A549 (cell line): ENCODE data around the gene RUNX1. TPM values are rescaled to one million over a fixed set of nuclear protein-coding genes. Genes with fewer than 3 reads are reported as not detected.
A peak's percentile ranks its signal among the peaks of the same experiment; 100 is the strongest.

Experiments used
- ATAC-seq, 2 experiments: fragments of 200-7000 bp in 1 of 2; fragments of >200 bp in 1 of 2; cut with Nextera tagmentation in 1 of 2; cut with Tn5 transposase in 1 of 2; 3 replicates each; pipeline versions ENCODE4 v1.8.0 to v1.9.1; 2018 to 2020; ENCODE audit warnings: mild to moderate bottlenecking in 1 of 2, moderate library complexity in 1 of 2
- CTCF ChIA-PET: fragments of 300-600 bp; sonication (Branson Sonifier 250); formaldehyde crosslinking; extraction: SDS; loops from one replicate; lab custom pipeline; 2021; ENCODE audit warnings: antibody characterized with exemption, inconsistent platforms; lab: Yijun Ruan, JAX
- POLR2A ChIA-PET: fragments of 350-600 bp; formaldehyde crosslinking; extraction: SDS; loops from one replicate; lab custom pipeline; 2021; ENCODE audit warnings: antibody characterized with exemption, inconsistent platforms; lab: Yijun Ruan, JAX
- DNase-seq, 2 experiments: peaks; one replicate each; pipeline versions ENCODE4 v3.0.0 to v3.0.0-alpha.2; 2011 to 2016; ENCODE audit warnings: low read depth in 1 of 2, low spot score in 1 of 2
- FAIRE-seq: peaks from 2 replicates; lab custom pipeline; 2011; peaks lifted over from hg19 to GRCh38; lab: Jason Lieb, UNC
- H3K27ac ChIP-seq, 2 experiments: fragments of >200 bp; sonication (Bioruptor Twin); formaldehyde crosslinking; 3 replicates each; pipeline ENCODE4 v1.5.1; 2016 to 2017
- H3K4me1 ChIP-seq: fragments of >200 bp; sonication (Bioruptor Twin); formaldehyde crosslinking; 3 replicates; pipeline ENCODE4 v1.6.1; 2016
- H3K4me2 ChIP-seq: fragments of >200 bp; sonication (Bioruptor Twin); formaldehyde crosslinking; 3 replicates; pipeline ENCODE4 v1.6.1; 2016
- H3K4me3 ChIP-seq: fragments of >200 bp; sonication (Bioruptor Twin); formaldehyde crosslinking; 3 replicates; pipeline ENCODE4 v1.5.1; 2016
- H3K9me3 ChIP-seq: fragments of >200 bp; sonication (Bioruptor Twin); formaldehyde crosslinking; 3 replicates; pipeline ENCODE4 v1.6.1; 2016
- BHLHE40 ChIP-seq: IDR thresholded peaks from 2 replicates; pipeline ENCODE4 v1.6.1; 2012; ENCODE audit warnings: low read depth, low read length, inconsistent platforms
- CBX8 ChIP-seq: fragments of 200-600 bp; sonication (generic); IDR thresholded peaks from 2 replicates; pipeline ENCODE4 v1.6.1; 2016
- CEBPB ChIP-seq, 2 experiments: fragments of >200 bp in 1 of 2; sonication (Bioruptor Twin) in 1 of 2; formaldehyde crosslinking in 1 of 2; IDR thresholded peaks; 2 replicates each; pipeline ENCODE4 v1.6.1; 2012 to 2016
- CHD4 ChIP-seq: fragments of 200-600 bp; sonication (generic); IDR thresholded peaks from 2 replicates; pipeline ENCODE4 v1.6.1; 2016; ENCODE audit warnings: antibody characterized with exemption, mild to moderate bottlenecking, borderline replicate concordance
- EHMT2 ChIP-seq: fragments of 200-600 bp; sonication (generic); IDR thresholded peaks from 2 replicates; pipeline ENCODE4 v1.6.1; 2016; ENCODE audit warnings: antibody characterized with exemption, low read depth, mild to moderate bottlenecking, moderate library complexity
- FOSL2 ChIP-seq, 2 experiments: fragments of 450-650 bp in 1 of 2; fragments of >200 bp in 1 of 2; sonication (Bioruptor Twin) in 1 of 2; formaldehyde crosslinking; IDR thresholded peaks; 2 replicates each; pipeline versions ENCODE4 v1.5.0 to v1.6.1; 2016 to 2020; ENCODE audit warnings: mild to moderate bottlenecking in 1 of 2, moderate library complexity in 1 of 2
- FOXS1 ChIP-seq: fragments of 250-450 bp; sonication (Bioruptor Pico); IDR thresholded peaks from 2 replicates; pipeline ENCODE4 v1.5.0; 2020; ENCODE audit warnings: mild to moderate bottlenecking, moderate library complexity
- GATA3 ChIP-seq: IDR thresholded peaks from 2 replicates; pipeline ENCODE4 v1.6.1; 2012; ENCODE audit warnings: borderline replicate concordance
- HDAC2 ChIP-seq: fragments of 200-600 bp; sonication (generic); IDR thresholded peaks from 2 replicates; pipeline ENCODE4 v1.6.1; 2016
- HOXB5 ChIP-seq: fragments of 250-450 bp; sonication (Bioruptor Pico); IDR thresholded peaks from 2 replicates; pipeline ENCODE4 v1.5.0; 2020; ENCODE audit warnings: mild to moderate bottlenecking, moderate library complexity
- JUN ChIP-seq, 2 experiments: fragments of >200 bp; sonication (Bioruptor Twin); formaldehyde crosslinking; IDR thresholded peaks; 2 replicates in 1 of 2; 3 replicates in 1 of 2; pipeline ENCODE4 v1.6.1; 2016 to 2017
- JUNB ChIP-seq: fragments of >200 bp; sonication (Bioruptor Twin); formaldehyde crosslinking; IDR thresholded peaks from 2 replicates; pipeline ENCODE4 v1.6.1; 2016
- KDM1A ChIP-seq: fragments of 200-600 bp; sonication (generic); IDR thresholded peaks from 2 replicates; pipeline ENCODE4 v1.6.1; 2016; ENCODE audit warnings: low read depth, mild to moderate bottlenecking
- KDM5A ChIP-seq: fragments of 200-600 bp; sonication (generic); IDR thresholded peaks from 2 replicates; pipeline ENCODE4 v1.6.1; 2016; ENCODE audit warnings: antibody characterized with exemption, mild to moderate bottlenecking
- MYC ChIP-seq: IDR thresholded peaks from 2 replicates; pipeline ENCODE4 v1.6.1; 2012; ENCODE audit warnings: mild to moderate bottlenecking, inconsistent platforms, low read length, improper control_type of control experiment, borderline replicate concordance
- NFE2L2 ChIP-seq: fragments of 150-350 bp; conservative IDR thresholded peaks from 2 replicates; pipeline ENCODE4 v1.6.1; 2014; ENCODE audit warnings: low read length
- NR3C1 ChIP-seq: fragments of >200 bp; sonication (Bioruptor Twin); formaldehyde crosslinking; IDR thresholded peaks from 3 replicates; pipeline ENCODE4 v1.6.1; 2017
- PHF8 ChIP-seq: fragments of 200-600 bp; sonication (generic); IDR thresholded peaks from 2 replicates; pipeline ENCODE4 v1.6.1; 2016; ENCODE audit warnings: low read depth, mild to moderate bottlenecking, antibody characterized with exemption, moderate library complexity, borderline replicate concordance
- POLR2A ChIP-seq: IDR thresholded peaks from 2 replicates; pipeline ENCODE4 v1.6.1; 2012; ENCODE audit warnings: mild to moderate bottlenecking, low read length
- POLR2AphosphoS2 ChIP-seq: conservative IDR thresholded peaks from 2 replicates; pipeline ENCODE4 v1.6.1; 2012; ENCODE audit warnings: low read length, improper control_type of control experiment, inconsistent platforms
- RARB ChIP-seq: fragments of 250-450 bp; sonication (Bioruptor Pico); IDR thresholded peaks from 2 replicates; pipeline ENCODE4 v1.8.0; 2021; ENCODE audit warnings: mild to moderate bottlenecking, moderate library complexity
- RCOR1 ChIP-seq: fragments of 150-350 bp; IDR thresholded peaks from 2 replicates; pipeline ENCODE4 v1.6.1; 2014; ENCODE audit warnings: antibody characterized with exemption, low read length, low read depth
- RFX5 ChIP-seq: fragments of 450-650 bp; IDR thresholded peaks from 2 replicates; pipeline ENCODE4 v1.7.1; 2014; ENCODE audit warnings: antibody characterized with exemption, mild to moderate bottlenecking, moderate library complexity
- SREBF2 ChIP-seq: fragments of 450-650 bp; IDR thresholded peaks from 2 replicates; pipeline ENCODE4 v1.6.1; 2014; ENCODE audit warnings: mild to moderate bottlenecking, moderate library complexity
- TP53 ChIP-seq: fragments of 250-450 bp; sonication (Bioruptor Pico); IDR thresholded peaks from 2 replicates; pipeline ENCODE4 v1.5.0; 2021; ENCODE audit warnings: mild to moderate bottlenecking, moderate library complexity
- ZNF302 ChIP-seq: fragments of 250-450 bp; sonication (Bioruptor Pico); IDR thresholded peaks from 2 replicates; pipeline ENCODE4 v1.9.0; 2021; ENCODE audit warnings: inconsistent platforms, mild to moderate bottlenecking, moderate library complexity
- ZSCAN20 ChIP-seq: fragments of 250-450 bp; sonication (Bioruptor Pico); IDR thresholded peaks from 2 replicates; pipeline ENCODE4 v1.8.0; 2022; ENCODE audit warnings: mild to moderate bottlenecking, moderate library complexity
- WGBS: methylation state at CpG from one replicate; pipeline ENCODE4 v1.1.6; 2017; ENCODE audit errors: missing lambda C conversion rate; 5-methylcytosine and 5-hydroxymethylcytosine counted together
- polyA plus RNA-seq, 4 experiments: library from polyadenylated mRNA; depleted of rRNA in 3 of 4; stranded (reverse); fragments of >200 nt; fragmentation: RNase III in 1 of 4; extraction: RNeasy Plus Mini Kit Qiagen cat#74134 plus additional on column Dnase treatment in 1 of 4; gene quantifications; 2 replicates in 3 of 4; 3 replicates in 1 of 4; pipeline ENCODE4 v1.2.3, GENCODE V29; 2011 to 2017
- TF ChIP-seq, protein P1 (sequence below): IDR thresholded peaks from 2 replicates; pipeline ENCODE4 v1.6.1; 2012; ENCODE audit warnings: low read depth, borderline replicate concordance
- TF ChIP-seq, protein P2 (sequence below): fragments of >200 bp; sonication (Bioruptor Twin); formaldehyde crosslinking; IDR thresholded peaks from 3 replicates; pipeline ENCODE4 v1.6.1; 2016
- TF ChIP-seq, protein P3 (sequence below): fragments of >200 bp; sonication (Bioruptor Twin); formaldehyde crosslinking; IDR thresholded peaks from 3 replicates; pipeline ENCODE4 v1.5.1; 2016
- TF ChIP-seq, protein P4 (sequence below): fragments of 250-450 bp; sonication (Bioruptor Pico); IDR thresholded peaks from 2 replicates; pipeline ENCODE4 v1.5.0; 2020; ENCODE audit warnings: low read depth, mild to moderate bottlenecking, moderate library complexity
- TF ChIP-seq, protein P5 (sequence below): fragments of >200 bp; sonication (Bioruptor Twin); formaldehyde crosslinking; IDR thresholded peaks from 2 replicates; pipeline ENCODE4 v1.6.1; 2016

The RUNX1 gene
- polyA plus RNA-seq, 2 of the 4 experiments (the other 2 are of a cell fraction), result 5.5 TPM

DNA sequence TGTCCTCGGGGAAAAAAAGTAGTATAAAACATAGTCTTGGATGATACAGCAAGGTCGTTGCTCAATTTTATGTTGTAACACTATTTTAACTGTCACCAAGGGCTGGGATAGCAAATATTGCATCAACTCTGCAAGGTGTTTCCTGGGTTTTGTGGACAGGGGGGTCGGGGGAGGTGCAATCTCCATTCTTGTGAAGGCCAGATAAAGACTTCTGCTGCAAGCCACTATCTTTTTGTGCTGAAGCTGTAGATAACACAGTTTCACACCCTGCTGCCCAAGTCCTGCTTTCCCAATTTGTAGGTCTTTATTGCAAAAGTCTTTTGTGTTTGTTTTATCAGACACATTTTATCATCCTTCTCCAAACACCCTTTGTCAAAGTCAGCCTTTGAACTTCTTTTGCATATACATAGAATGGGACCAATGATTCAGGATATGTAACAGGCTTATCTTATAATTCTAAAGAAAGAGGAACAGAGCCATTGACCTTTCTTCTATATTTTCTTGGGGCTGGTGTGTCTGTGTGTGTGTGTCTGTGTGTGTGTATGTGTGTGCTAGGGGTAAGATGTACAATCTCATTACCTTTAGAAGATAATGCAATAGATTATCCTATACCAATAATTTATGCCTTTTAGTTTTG lies 140.6 kb downstream of the RUNX1 start (continued):
- TF ChIP-seq CBX8 (no peak), CHD4 (no peak), HOXB5 (CRISPR knock-in tag) (no peak), ZSCAN20 (no peak), KDM5A (no peak), RCOR1 (no peak), TP53 (CRISPR knock-in tag) (no peak), NFE2L2 (no peak), RARB (CRISPR knock-in tag) (no peak), POLR2AphosphoS2 (no peak), PHF8 (no peak), POLR2A (no peak), ZNF302 (CRISPR knock-in tag) (no peak), JUNB (peak; percentile 50; the same call in 1 of the 2 replicates), FOXS1 (CRISPR knock-in tag) (no peak), JUN (IDR thresholded peaks at IDR 0.05) (peak; percentile 65 to 72; a peak in 3 of 5 replicates), GATA3 (no peak), BHLHE40 (no peak), CEBPB (IDR thresholded peaks at IDR 0.05) (peak; percentile 49 to 97; a peak in 3 of 4 replicates), MYC (no peak), SREBF2 (no peak)
- TF ChIP-seq, protein P1, sequence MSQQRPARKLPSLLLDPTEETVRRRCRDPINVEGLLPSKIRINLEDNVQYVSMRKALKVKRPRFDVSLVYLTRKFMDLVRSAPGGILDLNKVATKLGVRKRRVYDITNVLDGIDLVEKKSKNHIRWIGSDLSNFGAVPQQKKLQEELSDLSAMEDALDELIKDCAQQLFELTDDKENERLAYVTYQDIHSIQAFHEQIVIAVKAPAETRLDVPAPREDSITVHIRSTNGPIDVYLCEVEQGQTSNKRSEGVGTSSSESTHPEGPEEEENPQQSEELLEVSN, result no peak
- TF ChIP-seq, protein P2, sequence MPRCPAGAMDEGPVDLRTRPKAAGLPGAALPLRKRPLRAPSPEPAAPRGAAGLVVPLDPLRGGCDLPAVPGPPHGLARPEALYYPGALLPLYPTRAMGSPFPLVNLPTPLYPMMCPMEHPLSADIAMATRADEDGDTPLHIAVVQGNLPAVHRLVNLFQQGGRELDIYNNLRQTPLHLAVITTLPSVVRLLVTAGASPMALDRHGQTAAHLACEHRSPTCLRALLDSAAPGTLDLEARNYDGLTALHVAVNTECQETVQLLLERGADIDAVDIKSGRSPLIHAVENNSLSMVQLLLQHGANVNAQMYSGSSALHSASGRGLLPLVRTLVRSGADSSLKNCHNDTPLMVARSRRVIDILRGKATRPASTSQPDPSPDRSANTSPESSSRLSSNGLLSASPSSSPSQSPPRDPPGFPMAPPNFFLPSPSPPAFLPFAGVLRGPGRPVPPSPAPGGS, result peak; percentile 65; the same call in 1 of the 3 replicates
- TF ChIP-seq, protein P3, sequence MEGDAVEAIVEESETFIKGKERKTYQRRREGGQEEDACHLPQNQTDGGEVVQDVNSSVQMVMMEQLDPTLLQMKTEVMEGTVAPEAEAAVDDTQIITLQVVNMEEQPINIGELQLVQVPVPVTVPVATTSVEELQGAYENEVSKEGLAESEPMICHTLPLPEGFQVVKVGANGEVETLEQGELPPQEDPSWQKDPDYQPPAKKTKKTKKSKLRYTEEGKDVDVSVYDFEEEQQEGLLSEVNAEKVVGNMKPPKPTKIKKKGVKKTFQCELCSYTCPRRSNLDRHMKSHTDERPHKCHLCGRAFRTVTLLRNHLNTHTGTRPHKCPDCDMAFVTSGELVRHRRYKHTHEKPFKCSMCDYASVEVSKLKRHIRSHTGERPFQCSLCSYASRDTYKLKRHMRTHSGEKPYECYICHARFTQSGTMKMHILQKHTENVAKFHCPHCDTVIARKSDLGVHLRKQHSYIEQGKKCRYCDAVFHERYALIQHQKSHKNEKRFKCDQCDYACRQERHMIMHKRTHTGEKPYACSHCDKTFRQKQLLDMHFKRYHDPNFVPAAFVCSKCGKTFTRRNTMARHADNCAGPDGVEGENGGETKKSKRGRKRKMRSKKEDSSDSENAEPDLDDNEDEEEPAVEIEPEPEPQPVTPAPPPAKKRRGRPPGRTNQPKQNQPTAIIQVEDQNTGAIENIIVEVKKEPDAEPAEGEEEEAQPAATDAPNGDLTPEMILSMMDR, result no peak

DNA sequence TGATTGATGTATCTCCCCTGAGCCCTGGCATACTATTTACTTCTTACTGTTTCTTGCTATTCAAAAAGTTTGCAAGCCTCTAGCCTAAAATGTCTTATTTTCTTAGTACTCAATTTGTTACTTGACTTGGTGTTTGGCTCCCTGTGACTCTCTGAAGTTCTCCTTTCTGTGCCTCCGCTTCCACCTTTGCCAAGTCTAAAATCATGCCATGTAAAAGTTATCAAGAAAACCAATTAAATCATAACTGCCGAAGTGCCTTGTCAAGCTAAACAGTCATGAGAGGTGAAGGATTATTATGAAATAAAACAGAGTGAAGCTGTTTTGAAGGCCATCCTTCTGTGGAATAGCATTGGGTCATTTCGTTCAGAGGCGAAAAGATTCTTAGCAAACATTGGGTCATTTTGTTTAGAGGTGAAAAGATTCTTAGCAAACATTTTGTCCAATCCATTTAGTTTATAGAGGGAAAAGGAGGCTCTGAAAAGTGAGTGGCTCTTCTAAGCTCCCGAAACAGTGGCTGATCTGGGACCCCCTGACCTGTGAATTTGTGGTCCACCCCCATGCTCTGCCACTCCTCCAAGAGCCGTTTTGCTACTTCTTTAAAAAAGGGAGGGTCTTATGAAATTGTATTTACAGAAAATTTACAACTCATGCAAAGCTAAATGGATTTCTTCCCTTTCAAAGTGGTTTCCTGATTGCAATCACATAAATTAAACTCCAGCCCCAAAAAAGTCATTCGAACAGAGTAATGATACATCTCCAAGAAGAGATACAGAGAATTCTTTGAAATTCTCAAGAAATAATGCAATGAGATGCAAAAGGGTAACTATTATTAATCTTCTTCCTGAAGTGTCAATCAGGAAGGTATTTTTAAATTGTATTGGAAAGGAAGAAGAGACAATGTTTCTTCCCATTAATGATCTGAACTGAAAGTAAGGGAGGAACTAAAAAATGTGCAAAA lies 141.4 kb downstream of the RUNX1 start:
- FAIRE-seq, result no peak
- CTCF ChIA-PET, result interaction anchor here (0.5 to 2.0 kb wide), 3 partner anchors 18 to 1120 kb away, joined by 3 to 7 read pairs (median 5); no protein-coding TSS in a partner anchor

More for the DNA sequence above, 141.4 kb downstream of the RUNX1 start:
- no peaks in the 10 kb centered on the region for H3K9me3 ChIP-seq
- H3K4me3 ChIP-seq, result no peak overlapping the region
- peak overlapping the region; percentile 61 for H3K4me2 ChIP-seq
- ATAC-seq, result no peak
- peaks cover 24% of the 10 kb centered on the region for H3K4me1 ChIP-seq
- WGBS, result 68% methylated on average over 7 of the region's 7 CpGs
- POLR2A ChIA-PET, result interaction anchor here (1.3 kb wide), 1 partner anchor 19 kb away, joined by 3 read pairs; no protein-coding TSS in a partner anchor
- TF ChIP-seq KDM1A (no peak), HOXB5 (CRISPR knock-in tag) (no peak), NR3C1 (no peak), HDAC2 (no peak), RFX5 (no peak), EHMT2 (no peak), POLR2AphosphoS2 (no peak), JUNB (no peak), ZSCAN20 (no peak), FOSL2 (IDR thresholded peaks at IDR 0.05) (no peak), FOSL2 (CRISPR knock-in tag; IDR thresholded peaks at IDR 0.05) (no peak), FOXS1 (CRISPR knock-in tag) (no peak)
- TF ChIP-seq, protein P4, sequence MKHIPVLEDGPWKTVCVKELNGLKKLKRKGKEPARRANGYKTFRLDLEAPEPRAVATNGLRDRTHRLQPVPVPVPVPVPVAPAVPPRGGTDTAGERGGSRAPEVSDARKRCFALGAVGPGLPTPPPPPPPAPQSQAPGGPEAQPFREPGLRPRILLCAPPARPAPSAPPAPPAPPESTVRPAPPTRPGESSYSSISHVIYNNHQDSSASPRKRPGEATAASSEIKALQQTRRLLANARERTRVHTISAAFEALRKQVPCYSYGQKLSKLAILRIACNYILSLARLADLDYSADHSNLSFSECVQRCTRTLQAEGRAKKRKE (CRISPR knock-in tag), result no peak
- TF ChIP-seq, protein P5, sequence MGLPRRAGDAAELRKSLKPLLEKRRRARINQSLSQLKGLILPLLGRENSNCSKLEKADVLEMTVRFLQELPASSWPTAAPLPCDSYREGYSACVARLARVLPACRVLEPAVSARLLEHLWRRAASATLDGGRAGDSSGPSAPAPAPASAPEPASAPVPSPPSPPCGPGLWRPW, result no peak
- DNase-seq, result no peak
- H3K27ac ChIP-seq, result peak overlapping the region; percentile 53 to 63; a peak in 5 of 6 replicates
